Cardiac fibroblast (primary cell): ENCODE measurements around the gene PHACTR1.
"Not testable (repeated sequence)": the region's sequence is repeated elsewhere in the genome, so short reads cannot be mapped to it uniquely, and the experiment has no call there.

ENCODE experiments used
- DNase-seq, 2 donors: peaks; one replicate each; pipeline versions ENCODE4 v3.0.0 to v3.0.0-alpha.2; 2010; ENCODE audit warnings: low read depth in 2 of 2
- H3K4me3 ChIP-seq, 2 donors: replicated peaks in 1 of 2; 1 replicate in 1 of 2; 2 replicates in 1 of 2; pipeline ENCODE4 v1.5.1; 2011; ENCODE audit warnings: low read depth in 2 of 2, low read length in 2 of 2, mild to moderate bottlenecking in 2 of 2, moderate library complexity in 1 of 2
- TF ChIP-seq, protein P1 (sequence below): IDR thresholded peaks from one replicate; pipeline ENCODE4 v1.5.1; 2011; ENCODE audit warnings: low read depth, mild to moderate bottlenecking, low read length, inconsistent platforms

PHACTR1 gene

DNA sequence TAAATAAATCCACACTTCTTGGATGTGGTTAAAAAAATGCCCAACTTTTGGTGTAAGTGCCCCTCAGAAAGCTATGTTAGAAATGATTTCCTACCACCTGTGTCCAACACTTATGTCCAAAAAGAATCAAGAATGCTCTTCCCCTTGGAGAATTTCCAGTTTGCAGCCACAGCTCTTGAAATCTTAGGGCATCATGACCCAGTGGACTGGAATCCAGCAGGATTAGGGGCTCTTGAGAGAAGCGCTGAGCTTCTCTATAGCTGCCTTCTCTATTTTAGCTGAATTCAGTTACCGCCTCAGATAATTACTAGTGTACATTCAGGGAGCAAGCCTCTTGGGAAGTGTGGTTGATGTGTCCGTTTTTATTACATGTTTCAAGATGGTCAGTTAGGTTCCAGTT is 2.5 kb downstream of the PHACTR1 start:
- TF ChIP-seq, protein P1, sequence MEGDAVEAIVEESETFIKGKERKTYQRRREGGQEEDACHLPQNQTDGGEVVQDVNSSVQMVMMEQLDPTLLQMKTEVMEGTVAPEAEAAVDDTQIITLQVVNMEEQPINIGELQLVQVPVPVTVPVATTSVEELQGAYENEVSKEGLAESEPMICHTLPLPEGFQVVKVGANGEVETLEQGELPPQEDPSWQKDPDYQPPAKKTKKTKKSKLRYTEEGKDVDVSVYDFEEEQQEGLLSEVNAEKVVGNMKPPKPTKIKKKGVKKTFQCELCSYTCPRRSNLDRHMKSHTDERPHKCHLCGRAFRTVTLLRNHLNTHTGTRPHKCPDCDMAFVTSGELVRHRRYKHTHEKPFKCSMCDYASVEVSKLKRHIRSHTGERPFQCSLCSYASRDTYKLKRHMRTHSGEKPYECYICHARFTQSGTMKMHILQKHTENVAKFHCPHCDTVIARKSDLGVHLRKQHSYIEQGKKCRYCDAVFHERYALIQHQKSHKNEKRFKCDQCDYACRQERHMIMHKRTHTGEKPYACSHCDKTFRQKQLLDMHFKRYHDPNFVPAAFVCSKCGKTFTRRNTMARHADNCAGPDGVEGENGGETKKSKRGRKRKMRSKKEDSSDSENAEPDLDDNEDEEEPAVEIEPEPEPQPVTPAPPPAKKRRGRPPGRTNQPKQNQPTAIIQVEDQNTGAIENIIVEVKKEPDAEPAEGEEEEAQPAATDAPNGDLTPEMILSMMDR, result no peak
- no peak overlapping the region for H3K4me3 ChIP-seq
- no peak for DNase-seq

DNA sequence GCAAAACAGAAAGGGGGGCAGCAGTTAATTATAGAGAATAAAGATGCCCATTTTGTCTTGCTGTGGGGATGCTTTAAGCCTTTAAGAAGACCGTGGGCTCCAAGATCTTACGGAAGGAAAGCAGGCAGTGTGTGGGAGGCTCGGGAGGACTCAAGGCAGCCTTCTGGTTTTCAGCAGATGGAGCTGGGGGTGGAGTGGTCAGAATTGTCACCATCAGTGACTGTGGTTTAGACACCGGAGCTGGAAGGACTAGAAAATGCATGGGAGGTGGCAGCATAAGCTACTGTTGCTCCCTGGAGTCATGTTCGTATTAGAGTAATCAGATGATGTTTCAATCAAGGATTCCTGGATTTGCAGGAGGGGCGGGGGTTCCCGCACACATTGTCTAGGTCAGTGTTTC is 3.7 kb downstream of the PHACTR1 start:
- TF ChIP-seq, protein P1, result no peak
- no peak overlapping the region for H3K4me3 ChIP-seq
- DNase-seq, result no peak

DNA sequence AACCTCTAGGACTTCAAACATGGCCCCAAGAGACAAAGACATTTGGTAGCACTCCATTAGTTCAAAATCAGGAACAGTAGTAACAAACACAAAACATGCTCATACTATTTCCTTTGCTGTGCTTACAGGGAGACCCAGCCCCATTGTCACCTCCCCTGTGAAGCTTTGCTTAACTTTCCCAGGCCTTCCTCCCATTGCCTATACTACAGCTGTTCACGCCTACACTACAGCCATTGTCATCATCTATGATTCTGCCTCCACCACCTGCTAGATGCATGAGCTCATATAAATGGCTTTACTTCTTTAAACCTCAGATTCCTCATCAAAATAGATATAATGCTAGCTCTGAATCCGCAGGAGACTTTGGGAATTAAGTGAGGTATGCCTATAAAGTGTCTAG is 8.7 kb downstream of the PHACTR1 start:
- DNase-seq, result no peak
- TF ChIP-seq, protein P1, result no peak
- no peak overlapping the region for H3K4me3 ChIP-seq

DNA sequence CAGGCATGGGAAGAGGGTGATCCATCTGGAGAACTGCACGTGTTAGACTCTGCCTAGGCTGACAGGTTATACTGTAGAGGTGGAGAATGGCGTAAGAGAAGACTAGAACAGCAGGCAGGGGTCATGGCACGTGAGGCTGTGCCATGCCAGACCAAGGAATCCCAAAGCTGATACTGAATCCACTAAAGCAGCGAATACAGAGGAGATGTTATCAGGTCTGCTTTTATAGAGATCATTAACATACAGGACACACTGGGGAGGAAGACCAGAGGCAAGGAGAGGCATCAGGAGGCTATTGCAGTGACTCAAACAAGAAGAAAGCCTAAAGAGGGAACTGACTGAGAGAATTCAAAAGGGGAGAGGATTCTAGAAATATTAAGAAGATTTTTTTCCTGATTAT is 12.9 kb downstream of the PHACTR1 start:
- no peak for DNase-seq
- TF ChIP-seq, protein P1, result no peak
- H3K4me3 ChIP-seq, result no peak overlapping the region

DNA sequence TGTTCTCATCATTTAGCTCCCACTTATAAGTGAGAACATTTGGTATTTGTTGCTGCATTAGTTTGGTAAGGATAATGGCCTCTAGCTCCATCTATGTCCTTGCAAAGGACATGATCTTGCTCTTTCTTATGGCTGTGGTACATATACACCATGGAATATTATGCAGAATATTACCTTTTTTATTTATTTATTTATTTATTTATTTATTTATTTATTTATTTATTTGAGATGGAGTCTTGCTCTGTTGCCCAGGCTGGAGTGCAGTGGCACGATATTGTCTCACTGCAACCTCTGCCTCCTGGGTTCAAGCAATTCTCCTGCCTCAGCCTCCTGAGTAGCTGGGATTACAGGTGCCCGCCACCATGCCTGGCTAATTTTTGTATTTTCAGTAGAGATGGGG is 14.2 kb downstream of the PHACTR1 start:
- not testable (repeated sequence) for H3K4me3 ChIP-seq, DNase-seq

DNA sequence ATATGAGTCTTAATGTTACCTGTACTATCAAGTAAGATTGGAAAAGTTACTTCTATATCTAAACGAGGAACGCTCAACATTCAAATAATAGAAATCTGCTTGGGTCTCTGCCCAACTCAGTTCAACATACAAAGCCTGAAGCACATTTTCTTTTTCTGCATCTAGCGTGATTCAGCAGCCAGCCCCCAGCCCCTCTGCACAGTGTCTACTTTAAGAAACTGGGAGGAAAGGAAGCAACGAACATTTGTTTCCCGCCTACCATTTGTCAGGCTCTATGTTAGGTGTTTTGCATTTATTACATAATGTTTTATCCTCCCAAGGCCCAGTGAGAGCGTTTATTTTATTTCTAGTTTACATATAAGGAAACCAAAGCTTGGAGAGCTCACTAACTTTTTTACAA is 17.3 kb downstream of the PHACTR1 start:
- TF ChIP-seq, protein P1, result no peak
- DNase-seq, result no peak
- H3K4me3 ChIP-seq, result no peak overlapping the region

DNA sequence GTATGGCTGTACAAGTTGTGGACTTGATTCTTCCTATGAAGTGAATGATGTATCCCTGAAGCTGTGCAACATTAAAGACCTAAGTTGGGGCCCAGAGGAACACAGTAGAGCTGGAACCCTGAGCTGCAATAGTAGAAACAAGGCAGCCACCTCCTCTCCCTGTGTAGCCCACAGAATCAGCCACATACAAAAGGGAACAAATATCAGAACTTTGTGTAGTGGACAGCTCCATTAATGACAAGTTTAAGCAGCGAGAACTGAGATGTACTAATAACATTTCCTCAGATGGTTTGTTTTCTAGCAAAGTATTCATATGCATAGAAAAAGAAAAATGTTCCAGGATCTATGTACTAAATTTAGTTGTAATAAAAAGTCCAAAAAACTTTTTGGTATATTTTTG is 19.2 kb downstream of the PHACTR1 start:
- TF ChIP-seq, protein P1, result no peak

More for the DNA sequence above, 19.2 kb downstream of the PHACTR1 start:
- DNase-seq, result peak in 1 of 2 donors; percentile 2
- no peak overlapping the region for H3K4me3 ChIP-seq
